ENCODE measurements around the gene GLUL. TPM values are rescaled to one million over a fixed set of nuclear protein-coding genes. Genes with fewer than 3 reads are reported as not detected.
A peak's percentile ranks its signal among the peaks of the same experiment; 100 is the strongest.
"Not testable (repeated sequence)": the region's sequence is repeated elsewhere in the genome, so short reads cannot be mapped to it uniquely, and the experiment has no call there.

GLUL gene
- total RNA-seq, 1 donor from 2014 or later, result 418 TPM

DNA sequence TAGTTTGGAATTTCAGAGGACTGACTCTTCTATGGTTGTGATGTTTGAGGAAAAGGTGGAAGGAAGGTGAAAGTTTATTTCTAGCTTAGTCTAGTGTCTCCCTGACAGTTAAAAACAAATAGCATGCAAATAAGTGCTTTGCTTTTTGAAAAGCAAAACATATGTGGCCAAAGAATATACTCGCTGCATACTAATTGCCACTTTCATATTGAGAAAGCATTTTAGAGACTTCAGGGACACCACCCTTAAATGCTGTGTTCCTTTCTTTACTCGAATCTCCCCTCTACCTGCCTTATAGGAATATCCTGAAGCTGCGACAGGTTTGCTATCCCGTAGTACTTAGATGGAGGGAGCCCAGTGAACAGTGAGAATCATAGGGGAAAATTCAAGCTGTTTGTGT is 23.2 kb downstream of the GLUL start:
- DNase-seq (ENCODE audit: low spot score), result no peak

DNA sequence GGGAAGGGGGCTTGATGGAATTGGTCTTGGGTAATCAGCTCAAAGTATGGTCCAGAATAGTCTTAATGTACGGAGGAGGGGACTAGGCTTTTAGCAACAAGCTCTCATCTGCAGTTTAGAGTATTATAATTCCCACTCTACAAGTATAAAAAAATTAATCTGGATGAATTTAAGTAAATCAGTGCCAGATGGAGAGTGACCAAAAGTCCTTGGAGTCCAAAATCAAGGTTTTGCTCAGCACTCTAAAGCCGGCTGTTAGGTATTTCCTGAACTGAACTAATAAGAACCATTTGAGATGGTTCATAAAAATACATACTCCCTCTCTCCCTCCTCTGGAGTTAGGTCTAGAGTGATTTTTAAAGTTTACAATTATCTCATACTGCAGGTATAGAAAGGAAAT is 23.7 kb downstream of the GLUL start:
- DNase-seq (ENCODE audit: low spot score), result no peak

DNA sequence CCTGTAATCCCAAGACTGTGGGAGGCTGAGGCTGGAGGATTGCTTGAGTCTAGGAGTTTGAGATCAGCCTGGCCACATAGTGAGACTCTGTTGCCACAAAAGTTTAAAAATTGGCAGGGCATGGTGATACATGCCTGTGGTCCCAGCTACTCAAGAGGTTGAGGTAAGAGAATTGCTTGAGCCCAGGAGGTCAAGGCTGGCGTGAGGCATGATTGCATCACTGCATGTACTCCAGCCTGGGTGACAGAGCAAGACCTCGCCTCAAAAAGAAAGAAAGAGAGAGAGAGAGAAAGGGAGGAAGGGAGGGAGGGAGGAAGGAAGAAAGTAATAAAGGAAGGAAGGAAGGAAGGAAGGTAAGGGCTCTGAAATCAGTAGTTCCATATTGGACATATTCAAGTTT is 25.0 kb downstream of the GLUL start:
- DNase-seq (ENCODE audit: low spot score), result no peak

DNA sequence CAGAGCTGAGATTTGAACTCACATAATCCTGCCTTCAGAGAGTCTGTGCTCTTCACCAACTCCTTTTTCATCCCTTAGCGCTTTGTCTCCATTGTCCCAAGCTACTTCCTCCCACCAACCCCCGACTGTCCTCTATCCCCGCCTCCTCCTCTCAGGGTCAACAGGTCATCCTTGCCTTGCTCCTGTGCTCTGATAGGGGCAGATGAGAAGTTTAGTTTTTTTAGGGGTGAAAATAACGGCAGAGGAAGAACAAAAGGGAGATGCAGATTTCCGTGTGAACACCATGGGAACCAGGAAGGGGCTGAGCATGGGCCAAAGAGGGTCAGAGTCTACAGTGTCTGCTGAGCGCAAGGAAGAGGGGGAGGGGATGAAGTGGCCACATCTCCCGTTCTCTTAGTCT is 31.9 kb downstream of the GLUL start:
- no peak for DNase-seq (ENCODE audit: low spot score)

DNA sequence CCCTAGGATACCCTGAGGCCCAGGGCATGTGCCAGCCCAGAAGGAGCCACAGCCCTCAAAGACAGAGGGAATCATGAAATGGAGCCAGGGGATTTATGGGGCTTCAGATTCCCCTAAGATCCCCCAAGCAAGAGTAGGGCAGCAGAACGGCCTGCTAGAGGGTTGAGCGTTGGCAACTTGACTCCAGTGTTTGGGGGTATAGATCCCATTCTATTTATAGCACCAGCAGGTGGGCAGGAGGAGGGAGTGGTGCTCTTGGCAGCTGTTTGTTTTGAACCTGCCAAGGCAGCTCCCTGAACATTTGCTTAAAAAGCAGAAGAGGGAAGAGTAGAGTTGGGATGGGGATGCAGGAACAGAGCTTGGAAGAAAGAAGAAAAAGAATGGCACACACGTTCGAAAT is 33.7 kb downstream of the GLUL start:
- DNase-seq (ENCODE audit: low spot score), result no peak

DNA sequence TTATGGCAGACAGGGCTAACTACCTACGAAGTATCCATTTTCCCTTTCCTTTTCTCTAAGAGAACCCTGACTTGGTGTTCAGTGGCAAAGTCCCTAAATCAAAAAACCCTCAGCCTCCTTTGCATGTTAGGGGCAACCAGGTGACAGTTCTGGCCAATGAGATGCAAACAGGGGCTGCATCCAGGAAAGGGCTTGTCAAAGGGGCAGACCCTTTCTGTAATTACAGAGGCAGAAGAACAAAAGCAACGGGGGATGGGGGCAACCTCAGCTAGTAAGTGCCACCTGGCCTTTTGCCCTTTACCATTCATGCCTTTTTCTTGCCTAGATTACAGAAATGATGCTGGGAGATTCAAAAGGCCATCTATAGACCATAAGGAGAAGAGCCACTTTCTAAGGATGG is 34.4 kb downstream of the GLUL start:
- DNase-seq (ENCODE audit: low spot score), result no peak

DNA sequence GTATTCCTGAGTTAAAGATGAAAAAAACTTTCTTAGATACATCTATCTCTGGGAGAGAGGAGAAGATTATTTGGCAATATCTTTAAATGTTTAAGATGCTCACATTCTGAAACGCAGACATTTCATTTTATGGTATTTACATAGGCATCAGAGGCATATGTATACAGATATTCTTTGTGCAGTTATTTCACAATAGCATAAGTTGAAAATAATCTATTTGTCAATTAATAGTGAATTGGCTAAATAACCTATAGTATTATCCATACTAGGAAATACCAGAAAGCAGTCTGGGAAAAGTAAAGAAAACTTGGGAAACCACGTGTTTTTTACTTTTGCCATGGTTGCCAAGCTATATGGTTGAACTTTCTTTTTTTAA is 35.9 kb downstream of the GLUL start:
- no peak for DNase-seq (ENCODE audit: low spot score)

DNA sequence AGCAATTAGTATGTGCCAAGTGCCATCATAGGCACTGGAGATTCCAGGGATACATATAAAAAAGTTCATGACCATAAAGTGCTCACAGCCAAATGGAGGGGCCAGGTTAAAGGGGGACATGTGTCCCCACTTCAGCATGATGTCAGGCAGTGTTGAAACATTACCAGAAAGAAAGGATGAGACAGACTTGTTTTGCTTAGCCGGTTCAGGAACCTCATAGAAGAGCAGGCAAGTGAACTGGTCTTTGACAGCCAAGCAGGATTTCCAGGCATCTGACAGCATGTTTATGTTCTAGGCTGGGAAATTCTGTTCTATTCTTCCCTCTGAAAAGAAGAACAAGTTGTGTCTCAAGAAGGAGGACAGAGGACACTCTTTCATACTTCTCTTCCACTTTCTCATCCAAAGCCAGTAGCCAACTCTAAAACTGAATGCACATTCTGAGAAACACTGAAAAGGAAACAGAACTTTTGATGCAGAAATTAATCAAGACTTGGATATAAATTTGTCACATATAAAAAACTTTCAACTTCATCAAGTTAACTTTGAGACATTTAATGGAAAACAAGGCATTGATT is 39.7 kb downstream of the GLUL start:
- no peak for DNase-seq (ENCODE audit: low spot score)

DNA sequence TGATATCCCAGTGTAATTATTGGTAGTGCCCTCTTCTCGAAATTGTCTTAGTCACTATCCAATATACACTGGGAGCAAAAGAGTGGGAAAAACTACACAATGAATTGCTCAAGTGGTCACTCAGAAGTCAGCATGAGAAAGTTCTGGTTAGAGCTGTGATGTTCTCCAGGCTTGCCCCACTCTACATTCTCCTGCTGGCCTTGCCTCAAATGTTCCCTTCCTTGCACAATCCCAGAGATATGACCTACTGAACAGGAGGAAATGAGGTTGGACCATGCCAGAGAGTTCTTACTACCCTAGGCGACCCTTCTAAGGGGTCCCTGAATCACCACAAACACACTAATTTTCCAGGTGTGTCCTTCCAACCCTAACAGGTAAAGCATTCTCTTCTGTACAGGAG is 40.8 kb downstream of the GLUL start:
- no peak for DNase-seq (ENCODE audit: low spot score)

DNA sequence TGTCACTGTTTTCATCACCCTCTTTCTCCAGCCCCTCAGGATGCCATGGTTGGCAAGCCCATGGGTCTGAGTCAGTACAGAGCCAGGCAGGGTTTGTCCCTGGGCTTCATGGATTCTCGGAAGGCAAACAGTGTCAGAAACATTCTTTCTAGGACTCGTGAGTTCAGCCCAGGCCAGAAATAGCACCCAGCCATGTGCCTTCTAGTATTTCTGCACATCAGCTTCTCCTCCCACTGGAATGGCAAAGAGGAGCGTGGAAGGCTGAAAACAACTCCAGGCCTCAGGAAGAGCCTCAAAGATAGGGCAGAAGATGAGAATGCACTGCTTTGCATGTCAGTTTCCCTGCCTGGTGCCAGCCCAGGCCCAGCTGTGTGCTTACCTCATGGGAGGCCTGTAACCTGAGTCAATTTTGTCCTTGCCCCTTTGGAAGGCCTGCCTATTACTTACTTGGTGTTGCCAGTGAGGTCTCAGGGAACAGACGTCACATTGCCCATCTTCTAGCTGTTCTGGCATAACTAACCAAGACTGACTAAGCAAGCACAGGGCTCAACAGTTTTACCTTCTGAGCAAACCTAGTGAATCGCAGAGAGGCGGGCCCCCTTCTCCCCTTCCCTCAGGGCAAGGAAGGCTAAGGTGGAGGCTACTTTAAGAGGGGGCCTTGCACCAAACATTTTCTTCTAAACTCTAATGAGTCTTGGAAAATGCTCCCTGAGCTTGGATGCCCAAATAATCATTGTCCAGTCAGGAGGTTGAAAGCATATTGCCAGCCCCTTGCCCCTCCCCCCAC is 42.4 kb downstream of the GLUL start:
- peak; percentile 59 for DNase-seq (ENCODE audit: low spot score)

DNA sequence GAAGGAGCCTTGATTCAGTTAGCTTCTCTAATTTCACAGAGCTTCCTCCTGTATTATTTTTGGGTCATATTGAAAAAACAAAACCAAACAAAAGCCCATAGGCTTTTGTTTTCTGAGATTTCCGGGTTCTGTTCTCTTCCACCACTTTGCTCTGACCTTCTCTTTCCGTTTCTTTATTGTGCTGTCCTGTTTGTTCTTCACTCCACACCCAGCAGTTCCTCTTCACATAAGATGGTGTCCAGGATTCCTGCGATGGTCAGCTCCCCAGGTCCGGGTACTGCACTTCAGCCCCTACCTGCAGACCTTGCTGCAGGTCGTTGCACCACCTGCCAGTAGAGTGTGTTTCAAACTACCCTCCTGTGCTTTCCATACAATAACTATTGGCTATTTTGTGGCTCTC is 44.6 kb downstream of the GLUL start:
- DNase-seq (ENCODE audit: low spot score), result no peak

DNA sequence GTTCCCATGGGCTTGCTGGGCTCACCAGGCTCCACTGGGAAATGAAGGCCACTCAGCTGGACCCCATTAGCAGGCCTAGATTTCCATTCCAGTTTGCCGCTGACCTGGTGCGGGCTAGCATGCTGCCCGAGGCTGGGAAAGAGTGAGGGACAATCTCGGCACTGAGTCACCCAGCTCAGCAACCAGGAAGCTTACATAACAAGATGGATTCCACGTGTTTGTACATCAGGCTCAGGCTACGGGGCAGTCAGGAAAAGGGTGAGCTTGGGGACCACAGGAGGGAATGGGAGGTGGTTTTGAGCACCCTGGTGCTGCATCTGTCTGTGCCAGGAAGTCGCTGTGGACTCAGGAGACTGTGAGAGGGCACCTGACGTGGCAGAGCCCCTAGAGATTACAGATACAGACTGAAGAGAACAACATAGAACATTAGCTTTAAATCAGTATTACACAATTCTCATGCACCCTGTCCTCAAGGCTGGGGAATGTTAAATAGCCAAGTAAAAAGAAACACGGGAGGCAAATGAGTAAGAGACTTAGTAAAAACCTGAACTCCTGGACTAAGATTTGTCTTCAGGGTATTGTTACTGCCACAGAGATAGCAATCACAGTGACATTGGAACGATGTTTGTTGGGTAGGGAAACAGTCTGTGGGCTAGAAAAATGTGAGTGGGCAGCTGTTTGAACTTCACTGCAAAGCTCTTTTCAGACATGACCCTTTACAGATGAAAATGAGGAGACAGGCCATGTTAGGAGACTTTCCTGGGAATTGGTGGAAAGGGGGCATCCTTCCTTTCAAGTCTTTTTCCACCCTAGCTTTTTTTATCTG is 51.1 kb downstream of the GLUL start:
- no peak for DNase-seq (ENCODE audit: low spot score)

DNA sequence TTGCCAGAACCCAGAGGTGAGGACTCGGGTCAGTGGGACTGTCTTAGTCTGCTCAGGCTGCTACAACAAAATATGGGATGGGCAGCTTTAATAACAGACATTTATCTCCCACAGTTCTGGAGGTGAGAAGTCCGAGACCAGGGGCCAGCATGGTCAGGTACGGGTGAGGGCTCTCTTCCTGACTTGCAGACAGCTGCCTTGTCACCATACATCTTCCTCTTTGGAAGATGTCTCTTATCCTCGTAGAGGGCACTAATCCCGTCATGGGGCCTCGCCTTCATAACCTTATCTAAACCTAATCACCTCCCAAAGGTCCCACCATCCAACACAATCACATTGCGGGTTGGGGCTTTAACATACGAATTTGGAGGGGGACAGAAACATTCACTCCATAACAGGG is 51.9 kb downstream of the GLUL start:
- DNase-seq (ENCODE audit: low spot score), result no peak

DNA sequence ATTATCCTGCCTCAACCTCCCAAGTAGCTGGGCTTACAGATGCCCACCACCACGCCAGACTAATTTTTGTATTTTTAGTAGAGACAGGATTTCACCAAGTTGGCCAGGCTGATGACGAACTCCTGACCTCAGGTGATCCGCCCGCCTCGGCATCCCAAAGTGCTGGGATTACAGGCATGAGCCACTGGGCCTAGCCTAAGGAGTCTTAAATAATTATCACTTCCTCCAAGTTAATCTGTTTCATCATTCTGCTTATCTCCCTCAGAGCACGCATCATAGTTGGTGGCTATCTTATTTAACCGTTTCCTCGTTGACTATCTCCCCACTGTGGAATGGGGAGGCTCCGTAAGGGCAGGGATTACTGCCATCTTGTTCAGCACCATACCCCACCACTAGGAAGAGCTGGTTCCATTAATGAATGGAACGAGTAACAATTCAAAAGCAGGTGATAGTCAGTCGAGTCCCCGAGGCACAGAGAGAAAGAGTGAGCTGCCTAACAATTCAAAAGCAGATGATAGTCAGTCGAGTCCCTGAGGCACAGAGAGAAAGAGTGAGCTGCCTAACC is 52.7 kb downstream of the GLUL start:
- no peak for DNase-seq (ENCODE audit: low spot score)

DNA sequence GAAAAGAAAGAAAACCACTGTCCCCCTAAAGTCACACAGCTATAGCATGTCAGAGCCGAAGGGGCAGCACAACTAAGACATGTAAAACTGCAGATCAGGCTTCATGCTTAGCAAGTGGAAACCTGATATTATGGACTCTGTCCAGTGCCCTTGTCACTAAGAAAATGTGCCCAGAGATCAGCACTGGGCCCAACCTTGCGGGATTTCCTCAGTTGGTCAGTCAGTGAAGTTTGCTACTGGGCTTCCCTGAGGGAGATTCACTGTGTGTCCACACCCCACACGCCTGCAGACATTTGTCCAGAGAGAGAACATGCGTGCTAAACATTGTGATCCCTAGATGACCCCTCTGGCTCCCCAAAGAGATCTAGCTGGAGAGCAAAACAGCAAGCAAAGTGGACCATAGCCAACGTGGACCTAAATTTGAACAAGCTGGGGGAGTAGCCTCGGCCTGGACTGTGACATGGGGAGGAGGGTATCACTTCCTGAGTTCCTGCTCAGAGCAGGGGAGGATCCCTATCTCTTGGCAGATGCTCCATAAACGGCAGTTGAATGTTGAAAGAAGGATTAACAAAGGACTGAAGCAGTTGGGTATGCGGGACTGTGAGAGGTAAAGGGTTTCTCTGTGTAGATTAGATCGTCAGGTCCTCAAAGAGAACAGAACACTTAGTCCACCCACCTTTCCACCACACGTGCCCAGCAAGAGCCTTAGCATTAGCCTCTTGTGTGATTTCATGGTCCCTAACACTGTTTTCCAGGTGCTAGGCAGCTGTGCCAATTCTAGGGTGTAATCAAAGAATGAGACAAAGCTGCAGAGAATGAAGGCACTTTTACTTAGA is 53.6 kb downstream of the GLUL start:
- DNase-seq (ENCODE audit: low spot score), result no peak

DNA sequence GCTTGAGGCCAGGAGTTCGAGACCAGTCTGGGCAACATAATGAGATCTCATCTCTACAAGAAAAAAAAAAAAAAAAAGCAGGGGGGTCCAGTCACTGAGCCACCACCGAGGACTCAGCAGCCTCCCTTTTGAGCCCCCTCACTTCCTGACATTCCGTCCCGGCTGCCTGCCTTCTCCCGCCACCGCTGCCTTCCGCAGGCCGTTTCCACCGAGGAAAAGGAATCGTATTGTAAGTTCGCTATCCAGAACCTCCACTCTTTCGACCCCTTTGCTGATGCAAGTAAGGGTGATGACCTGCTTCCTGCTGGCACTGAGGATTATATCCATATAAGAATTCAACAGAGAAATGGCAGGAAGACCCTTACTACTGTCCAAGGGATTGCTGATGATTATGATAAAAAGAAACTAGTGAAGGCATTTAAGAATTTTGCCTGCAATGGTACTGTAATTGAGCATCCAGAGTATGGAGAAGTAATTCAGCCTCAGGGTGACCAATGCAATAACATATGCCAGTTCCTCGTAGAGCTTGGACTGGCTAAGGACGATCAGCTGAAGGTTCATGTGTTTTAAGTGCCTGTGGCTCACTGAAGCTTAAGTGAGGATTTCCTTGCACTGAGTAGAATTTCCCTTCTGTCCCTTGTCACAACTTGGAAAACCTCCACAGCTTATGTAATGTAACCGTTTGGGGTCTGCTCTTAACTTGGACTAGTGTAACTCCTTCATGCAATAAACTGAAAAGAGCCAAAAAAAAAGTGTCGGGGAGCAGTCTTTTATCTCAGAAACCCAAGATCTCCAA is 55.6 kb downstream of the GLUL start:
- no peak for DNase-seq (ENCODE audit: low spot score)

DNA sequence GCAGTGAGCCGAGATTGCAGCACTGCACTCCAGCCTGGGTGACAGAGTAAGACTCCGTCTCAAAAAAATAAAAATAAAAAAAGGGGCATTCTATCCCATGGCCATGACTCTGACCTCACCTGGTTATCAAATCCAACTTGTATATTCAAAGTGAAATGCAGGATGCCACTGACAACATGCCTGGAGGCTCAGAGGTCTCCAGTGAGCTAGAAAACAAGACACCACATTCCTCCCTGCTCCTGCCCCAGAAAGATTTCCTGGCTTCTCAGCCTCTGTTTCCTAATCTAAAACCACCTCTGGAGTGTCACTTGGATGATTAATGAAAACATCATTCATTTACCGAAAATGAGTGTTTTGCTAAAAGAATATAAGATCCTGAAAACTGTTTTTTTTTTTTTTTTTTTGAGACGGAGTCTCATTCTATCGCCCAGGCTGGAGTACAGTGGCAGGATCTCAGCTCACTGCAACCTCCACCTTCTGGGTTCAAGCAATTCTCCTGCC is 58.5 kb downstream of the GLUL start:
- DNase-seq (ENCODE audit: low spot score), result not testable (repeated sequence)

DNA sequence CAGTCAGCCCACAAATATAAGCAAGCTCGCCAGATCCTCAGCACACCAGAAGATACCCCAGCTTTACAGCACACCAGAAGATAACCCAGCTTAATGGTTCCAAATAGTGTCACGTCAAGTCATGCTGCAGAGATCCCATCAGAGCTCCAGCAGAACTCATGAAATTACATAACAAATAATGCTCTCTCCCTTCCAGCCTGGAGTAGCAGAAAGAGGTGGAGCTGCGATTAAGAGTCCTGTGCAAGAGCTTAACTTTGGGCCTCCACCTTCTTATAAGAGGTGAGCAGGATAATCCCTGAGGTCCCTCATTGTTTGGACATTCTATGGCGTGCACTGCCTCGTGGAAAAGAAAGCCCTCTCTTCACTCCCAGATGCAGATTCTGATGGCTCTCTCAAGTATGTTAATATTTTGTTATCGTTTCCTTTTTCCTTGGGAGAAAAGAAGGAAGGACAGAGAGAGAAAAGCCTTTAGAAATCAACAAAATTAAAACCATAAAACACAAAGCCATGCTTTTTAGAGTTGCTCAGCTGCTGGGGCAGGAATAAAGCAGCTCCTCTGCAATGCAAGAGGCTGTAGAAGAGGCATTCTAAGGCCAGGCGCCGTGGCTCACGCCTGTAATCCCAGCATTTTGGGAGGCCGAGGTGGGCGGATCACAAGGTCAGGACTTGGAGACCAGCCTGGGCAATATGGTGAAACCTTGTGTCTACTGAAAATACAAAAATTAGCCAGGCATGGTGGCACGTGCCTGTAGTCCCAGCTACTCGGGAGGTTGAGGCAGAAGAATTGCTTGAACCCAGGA is 59.1 kb downstream of the GLUL start:
- DNase-seq (ENCODE audit: low spot score), result no peak

All from ureter (tissue), 1 donor.